WERI-Rb-1 (cell line): Measurements from ENCODE around the gene PDE9A.
"Not testable (repeated sequence)": the region's sequence is repeated elsewhere in the genome, so short reads cannot be mapped to it uniquely, and the experiment has no call there.

Experiments
- DNase-seq: peaks from one replicate; pipeline ENCODE4 v3.0.0-alpha.2; 2020
- H3K27ac ChIP-seq: fragments of 250-450 bp; sonication (Bioruptor Pico); 2 replicates; pipeline ENCODE4 v1.5.1; 2020; ENCODE audit warnings: mild to moderate bottlenecking, moderate library complexity
- H3K27me3 ChIP-seq: fragments of 250-450 bp; sonication (Bioruptor Pico); 2 replicates; pipeline ENCODE4 v1.5.1; 2021; ENCODE audit warnings: mild to moderate bottlenecking, low read depth, moderate library complexity; ENCODE audit not compliant: insufficient read depth, severe bottlenecking
- H3K36me3 ChIP-seq: fragments of 250-450 bp; sonication (Bioruptor Pico); 2 replicates; pipeline ENCODE4 v1.5.1; 2020; ENCODE audit warnings: mild to moderate bottlenecking, moderate library complexity
- H3K4me3 ChIP-seq: 2 replicates; pipeline ENCODE4 v1.5.1; 2011; ENCODE audit warnings: low read depth, mild to moderate bottlenecking, control low read depth, low read length
- H3K9me3 ChIP-seq: fragments of 250-450 bp; sonication (Bioruptor Pico); 2 replicates; pipeline ENCODE4 v1.5.1; 2021; ENCODE audit warnings: mild to moderate bottlenecking, moderate library complexity; ENCODE audit not compliant: severe bottlenecking
- CTCF ChIP-seq: IDR thresholded peaks from 2 replicates; pipeline ENCODE4 v1.5.1; 2011; ENCODE audit warnings: low read depth, mild to moderate bottlenecking, control low read depth, inconsistent platforms, low read length

Gene PDE9A

DNA sequence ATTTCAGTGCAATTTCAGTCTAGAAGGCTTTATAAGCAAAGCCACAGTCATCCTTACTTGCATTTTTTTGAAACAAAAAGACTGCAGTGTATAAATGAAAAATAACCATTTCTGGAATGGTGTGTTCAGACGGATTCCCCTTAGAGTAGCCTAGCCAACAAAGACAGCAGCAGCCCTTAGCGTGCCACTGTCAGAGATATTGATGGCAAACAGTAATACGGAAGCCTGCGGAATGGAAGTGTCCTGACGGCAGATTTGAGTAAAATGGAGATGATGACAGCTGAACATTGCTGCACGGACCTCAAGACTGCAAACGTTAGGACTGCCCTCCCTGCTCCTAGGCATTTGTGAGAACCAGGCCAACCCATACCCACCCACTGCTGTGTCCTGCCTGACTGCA lies 54.7 kb downstream of the PDE9A start:
- no peak overlapping the region for H3K4me3 ChIP-seq
- no peak for DNase-seq
- no peak for TF ChIP-seq CTCF
- no peaks in the 10 kb centered on the region for H3K9me3 ChIP-seq
- no peaks in the 10 kb centered on the region for H3K27me3 ChIP-seq
- no peak overlapping the region for H3K27ac ChIP-seq
- peaks cover 40% of the 10 kb centered on the region for H3K36me3 ChIP-seq

DNA sequence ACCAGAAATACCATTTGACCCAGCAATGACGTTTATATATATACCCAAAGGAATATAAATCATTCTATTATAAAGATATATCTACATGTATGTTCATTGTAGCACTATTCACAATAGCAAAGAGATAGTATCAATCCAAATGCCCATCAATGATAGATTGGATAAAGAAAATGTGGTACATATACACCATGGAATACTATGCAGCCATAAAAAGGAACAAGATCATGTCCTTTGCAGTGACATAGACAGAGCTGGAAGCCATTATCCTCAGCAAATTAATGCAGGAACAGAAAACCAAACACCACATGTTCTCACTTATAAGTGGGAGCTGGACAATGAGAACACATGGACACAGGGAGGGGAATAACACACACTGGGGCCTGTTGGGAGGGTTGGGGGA lies 55.5 kb downstream of the PDE9A start:
- DNase-seq, H3K27ac ChIP-seq, H3K27me3 ChIP-seq, H3K4me3 ChIP-seq, H3K9me3 ChIP-seq: not testable (repeated sequence)
- peaks cover 38% of the 10 kb centered on the region for H3K36me3 ChIP-seq

GRCh38 chr21:42711667-42712066 lies 58.2 kb downstream of the PDE9A start:
- Histone ChIP-seq H3K27ac (no peak overlapping the region), H3K36me3 (peaks cover 34% of the 10 kb centered on the region), H3K9me3 (no peaks in the 10 kb centered on the region), H3K27me3 (no peaks in the 10 kb centered on the region), H3K4me3 (no peak overlapping the region)
- TF ChIP-seq CTCF = no peak
- no peak for DNase-seq

- H3K27ac ChIP-seq, H3K9me3 ChIP-seq, H3K4me3 ChIP-seq, DNase-seq, H3K27me3 ChIP-seq: not testable (repeated sequence)
- peaks cover 33% of the 10 kb centered on the region for H3K36me3 ChIP-seq
Measured at GRCh38 chr21:42715427-42715826, 62.0 kb downstream of the PDE9A start.

DNA sequence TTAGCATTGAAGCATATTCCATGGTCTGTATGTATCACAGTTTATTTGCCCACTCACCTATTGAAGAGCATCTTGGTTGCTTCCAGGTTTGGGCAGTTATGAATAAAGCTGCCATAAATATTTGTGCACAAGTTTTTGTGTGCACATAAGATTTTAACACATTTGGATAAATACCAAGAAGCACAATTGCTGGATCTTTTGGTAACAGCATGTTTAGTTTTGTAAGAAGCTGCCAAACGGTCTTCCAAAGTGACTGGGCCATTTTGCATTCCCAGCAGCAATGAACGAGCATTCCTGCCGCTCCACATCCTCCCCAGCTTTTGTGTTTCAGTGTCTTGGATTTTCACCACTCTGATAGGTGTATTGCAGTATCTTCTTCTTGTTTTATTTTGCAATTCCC lies 62.7 kb downstream of the PDE9A start:
- Histone ChIP-seq H3K4me3 (no peak overlapping the region), H3K9me3 (no peaks in the 10 kb centered on the region), H3K27ac (no peak overlapping the region), H3K27me3 (no peaks in the 10 kb centered on the region), H3K36me3 (peaks cover 33% of the 10 kb centered on the region)
- no peak for DNase-seq
- TF ChIP-seq CTCF = no peak

DNA sequence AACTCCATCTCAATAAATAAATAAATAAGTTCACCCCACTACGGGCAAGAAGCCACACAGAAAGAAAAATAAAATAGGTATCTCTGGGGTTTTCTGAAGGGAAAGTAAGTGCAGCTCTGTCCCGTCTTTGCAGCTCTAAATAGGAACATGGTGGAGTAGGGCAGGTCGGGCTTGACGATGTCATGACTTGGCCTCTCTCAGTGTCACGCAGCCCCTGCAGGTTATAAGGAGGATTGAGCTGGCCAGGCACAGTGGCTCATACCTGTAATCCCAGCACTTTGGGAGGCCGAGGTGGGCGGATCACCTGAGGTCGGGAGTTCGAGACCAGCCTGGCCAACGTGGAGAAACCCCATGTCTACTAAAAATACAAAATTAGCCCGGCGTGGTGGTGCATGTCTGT lies 67.1 kb downstream of the PDE9A start:
- H3K9me3 ChIP-seq, H3K4me3 ChIP-seq, H3K27me3 ChIP-seq, DNase-seq, H3K27ac ChIP-seq: not testable (repeated sequence)
- H3K36me3 ChIP-seq = peaks cover 31% of the 10 kb centered on the region

GRCh38 chr21:42721341-42721824 lies 68.0 kb downstream of the PDE9A start:
- TF ChIP-seq CTCF = no peak
- no peaks in the 10 kb centered on the region for H3K27me3 ChIP-seq
- H3K9me3 ChIP-seq = no peaks in the 10 kb centered on the region
- no peak for DNase-seq
- peaks cover 33% of the 10 kb centered on the region for H3K36me3 ChIP-seq
- H3K4me3 ChIP-seq = no peak overlapping the region
- no peak overlapping the region for H3K27ac ChIP-seq
